UCSD-AML1 (cell line): ENCODE results near the gene RUVBL1.

ENCODE experiments used
- DNase-seq: peaks from one replicate; lab custom pipeline; 2025; ENCODE audit not compliant: unreplicated experiment; lab: John Stamatoyannopoulos, UW

Gene RUVBL1

GRCh38 chr3:128083980-128084674 is 39.5 kb downstream of the RUVBL1 start:
- no peak for DNase-seq

GRCh38 chr3:128083396-128083795 is 40.2 kb downstream of the RUVBL1 start:
- no peak for DNase-seq

GRCh38 chr3:128082546-128082945 is 41.1 kb downstream of the RUVBL1 start:
- no peak for DNase-seq

GRCh38 chr3:128081846-128082245 is 41.8 kb downstream of the RUVBL1 start:
- DNase-seq = no peak

- DNase-seq = no peak
Observed at GRCh38 chr3:128081226-128081625, 42.4 kb downstream of the RUVBL1 start.

- no peak for DNase-seq
Observed at GRCh38 chr3:128080323-128081080, 43.1 kb downstream of the RUVBL1 start.

- DNase-seq = no peak
Observed at GRCh38 chr3:128079823-128080222, 43.8 kb downstream of the RUVBL1 start.

GRCh38 chr3:128078875-128079274 is 44.7 kb downstream of the RUVBL1 start:
- DNase-seq = no peak

GRCh38 chr3:128078322-128078721 is 45.3 kb downstream of the RUVBL1 start:
- no peak for DNase-seq

GRCh38 chr3:128077665-128078064 is 45.9 kb downstream of the RUVBL1 start:
- DNase-seq = no peak

- DNase-seq = peak; percentile 29
Observed at GRCh38 chr3:128077202-128077624, 46.4 kb downstream of the RUVBL1 start.

GRCh38 chr3:128076483-128077201 is 47.0 kb downstream of the RUVBL1 start:
- DNase-seq = no peak

GRCh38 chr3:128075522-128076482 is 47.8 kb downstream of the RUVBL1 start:
- no peak for DNase-seq

GRCh38 chr3:128074851-128075521 is 48.6 kb downstream of the RUVBL1 start:
- no peak for DNase-seq

GRCh38 chr3:128073807-128074206 is 49.8 kb downstream of the RUVBL1 start:
- DNase-seq = no peak

GRCh38 chr3:128073185-128073725 is 50.4 kb downstream of the RUVBL1 start:
- no peak for DNase-seq

- no peak for DNase-seq
Observed at GRCh38 chr3:128072454-128073184, 51.0 kb downstream of the RUVBL1 start.

GRCh38 chr3:128071771-128072453 is 51.7 kb downstream of the RUVBL1 start:
- DNase-seq = no peak
